Neuronal stem cell (in vitro differentiated cells): ENCODE measurements around the gene LSM14A.
"Not testable (repeated sequence)": the region's sequence is repeated elsewhere in the genome, so short reads cannot be mapped to it uniquely, and the experiment has no call there.

Experiments used
- DNase-seq: peaks from one replicate; pipeline ENCODE4 v3.0.0-alpha.2; 2013; ENCODE audit warnings: low spot score
- H2AFZ ChIP-seq: one replicate; pipeline ENCODE4 v1.6.1; 2013; ENCODE audit warnings: mild to moderate bottlenecking, low read length, inconsistent platforms
- H2AK5ac ChIP-seq: 2 replicates; pipeline ENCODE4 v1.6.1; 2013; ENCODE audit warnings: low read depth, mild to moderate bottlenecking, inconsistent platforms, low read length, moderate library complexity, mixed read lengths
- H2BK120ac ChIP-seq: 2 replicates; pipeline ENCODE4 v1.6.1; 2013; ENCODE audit warnings: low read depth, mild to moderate bottlenecking, inconsistent platforms, low read length, moderate library complexity, mixed read lengths
- H2BK12ac ChIP-seq: one replicate; pipeline ENCODE4 v1.6.1; 2013; ENCODE audit warnings: low read length, inconsistent platforms
- H2BK15ac ChIP-seq: 2 replicates; pipeline ENCODE4 v1.6.1; 2013; ENCODE audit warnings: mild to moderate bottlenecking, low read length, inconsistent platforms, mixed read lengths
- H2BK5ac ChIP-seq: one replicate; pipeline ENCODE4 v1.6.1; 2013; ENCODE audit warnings: inconsistent platforms, mild to moderate bottlenecking, low read length, moderate library complexity
- H3K14ac ChIP-seq: one replicate; pipeline ENCODE4 v1.6.1; 2013; ENCODE audit warnings: low read length, inconsistent platforms
- H3K18ac ChIP-seq: 2 replicates; pipeline ENCODE4 v1.6.1; 2013; ENCODE audit warnings: low read length, inconsistent platforms
- H3K23ac ChIP-seq: 2 replicates; pipeline ENCODE4 v1.6.1; 2013; ENCODE audit warnings: low read depth, mild to moderate bottlenecking, mixed read lengths, low read length, inconsistent platforms; ENCODE audit not compliant: poor library complexity
- H3K27ac ChIP-seq: replicated peaks from 3 replicates; pipeline ENCODE4 v1.5.1; 2013; ENCODE audit warnings: low read length, inconsistent platforms
- H3K27me3 ChIP-seq, 3 experiments: 2 replicates each; pipeline ENCODE4 v1.6.1; 2013; ENCODE audit warnings: low read length in 3 of 3, mild to moderate bottlenecking in 2 of 3, inconsistent platforms in 1 of 3, low read depth in 1 of 3, mixed read lengths in 1 of 3, moderate library complexity in 1 of 3; ENCODE audit not compliant: control insufficient read depth in 3 of 3, insufficient read depth in 3 of 3
- H3K36me3 ChIP-seq, 2 donors: replicated peaks in 1 of 2; 2 replicates each; pipeline ENCODE4 v1.6.1; 2013; ENCODE audit warnings: low read length in 2 of 2; ENCODE audit not compliant: control insufficient read depth in 2 of 2, insufficient read depth in 2 of 2
- H3K4ac ChIP-seq: 2 replicates; pipeline ENCODE4 v1.6.1; 2013; ENCODE audit warnings: inconsistent platforms, mild to moderate bottlenecking, low read length, moderate library complexity
- H3K4me1 ChIP-seq, 2 donors: 1 replicate in 1 of 2; 2 replicates in 1 of 2; pipeline ENCODE4 v1.6.1; 2013; ENCODE audit warnings: low read length in 2 of 2, low read depth in 1 of 2; ENCODE audit not compliant: control insufficient read depth in 2 of 2, insufficient read depth in 1 of 2
- H3K4me2 ChIP-seq: one replicate; pipeline ENCODE4 v1.6.1; 2013; ENCODE audit warnings: mild to moderate bottlenecking, low read length, inconsistent platforms; ENCODE audit not compliant: insufficient read depth, poor library complexity, severe bottlenecking
- H3K4me3 ChIP-seq, 2 donors: 2 replicates each; pipeline ENCODE4 v1.5.1; 2013; ENCODE audit warnings: low read length in 2 of 2, mild to moderate bottlenecking in 2 of 2, inconsistent platforms in 1 of 2, moderate library complexity in 1 of 2
- H3K79me1 ChIP-seq: one replicate; pipeline ENCODE4 v1.6.1; 2013; ENCODE audit warnings: low read depth, mild to moderate bottlenecking, inconsistent platforms, low read length, moderate library complexity
- H3K9ac ChIP-seq: one replicate; pipeline ENCODE4 v1.6.1; 2013; ENCODE audit warnings: mild to moderate bottlenecking, low read depth, low read length, inconsistent platforms; ENCODE audit not compliant: poor library complexity
- H3K9me3 ChIP-seq, 2 donors: replicated peaks in 1 of 2; 2 replicates each; pipeline versions ENCODE3 to v1.6.1; 2013; ENCODE audit warnings: low read length in 2 of 2, mild to moderate bottlenecking in 2 of 2, inconsistent platforms in 1 of 2, low read depth in 1 of 2, mixed read lengths in 1 of 2, moderate library complexity in 1 of 2; ENCODE audit not compliant: control insufficient read depth in 2 of 2, insufficient read depth in 1 of 2
- H4K8ac ChIP-seq: one replicate; pipeline ENCODE4 v1.6.1; 2013; ENCODE audit warnings: low read depth, mild to moderate bottlenecking, inconsistent platforms, low read length, moderate library complexity
- H4K91ac ChIP-seq: one replicate; pipeline ENCODE4 v1.6.1; 2013; ENCODE audit warnings: low read length, low read depth, mild to moderate bottlenecking, inconsistent platforms; ENCODE audit not compliant: poor library complexity
- WGBS, 2 donors: extraction: QIAGEN DNeasy Blood & Tissue Kit; methylation state at CpG; one replicate each; pipeline ENCODE4 v1.1.7; 2013; ENCODE audit warnings: missing lambda C conversion rate in 2 of 2, mixed read lengths in 1 of 2; ENCODE audit not compliant: insufficient read length in 2 of 2, insufficient replicate concordance in 1 of 2; ENCODE audit errors: extremely low coverage in 2 of 2; 5-methylcytosine and 5-hydroxymethylcytosine counted together

LSM14A gene

DNA sequence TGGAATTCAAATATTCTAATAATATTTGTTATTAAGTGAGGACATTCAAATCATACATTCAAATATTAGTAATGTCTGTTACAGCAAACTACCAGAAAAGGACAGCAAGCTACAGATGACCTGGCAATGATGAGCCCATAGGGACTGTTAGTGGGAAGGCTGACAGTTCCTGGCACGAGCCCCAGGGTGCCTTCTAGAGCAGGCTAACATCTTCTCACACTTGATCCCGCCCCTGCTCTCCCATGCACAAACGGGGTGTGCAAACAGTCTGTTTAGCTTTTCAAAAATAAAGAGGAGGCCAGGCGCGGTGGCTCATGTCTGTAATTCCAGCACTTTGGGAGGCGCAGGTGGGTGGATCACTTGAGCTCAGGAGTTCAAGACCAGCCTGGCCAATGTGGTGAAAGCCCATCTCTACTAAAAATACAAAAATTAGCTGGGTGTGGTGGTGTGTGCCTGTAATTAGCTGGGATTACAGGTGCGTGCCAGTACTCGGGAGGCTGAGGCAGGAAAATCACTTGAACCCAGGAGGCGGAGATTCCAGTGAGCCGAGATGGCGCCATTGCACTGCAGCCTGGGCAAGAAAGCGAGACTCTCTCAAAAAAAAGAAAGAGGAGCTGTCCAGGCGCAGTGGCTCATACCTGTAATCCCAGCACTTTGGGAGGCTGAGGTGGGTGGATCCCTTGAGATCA lies 72.5 kb downstream of the LSM14A start:
- no peak overlapping the region for H2BK12ac ChIP-seq
- no peak overlapping the region for H2BK5ac ChIP-seq
- H2AFZ ChIP-seq: no peak overlapping the region
- H2BK15ac ChIP-seq: no peak overlapping the region
- no peak for DNase-seq
- no peak overlapping the region for H4K91ac ChIP-seq
- no peak overlapping the region for H3K4ac ChIP-seq
- no peak overlapping the region for H3K14ac ChIP-seq
- peaks cover 0 to 2% of the 10 kb centered on the region in 2 donors for H3K36me3 ChIP-seq
- no peak overlapping the region for H3K4me3 ChIP-seq
- no peak overlapping the region for H3K18ac ChIP-seq
- peaks cover 0 to 3% of the 10 kb centered on the region in 2 donors for H3K4me1 ChIP-seq
- no peak overlapping the region for H4K8ac ChIP-seq
- WGBS, 2 donors: no CpG with 5 or more reads among the region's 13 CpGs
- H3K27ac ChIP-seq: no peak overlapping the region
- H3K9me3 ChIP-seq: no peaks in the 10 kb centered on the region
- no peaks in the 10 kb centered on the region for H3K27me3 ChIP-seq
- no peak overlapping the region for H3K4me2 ChIP-seq
- no peak overlapping the region for H3K23ac ChIP-seq
- no peak overlapping the region for H2BK120ac ChIP-seq
- H3K79me1 ChIP-seq: no peaks in the 10 kb centered on the region
- H2AK5ac ChIP-seq: no peak overlapping the region
- H3K9ac ChIP-seq: no peak overlapping the region

- no peak overlapping the region for H3K27ac ChIP-seq
Measured at GRCh38 chr19:34246340-34246739, 74.0 kb downstream of the LSM14A start.

GRCh38 chr19:34248941-34249340 lies 76.6 kb downstream of the LSM14A start:
- no CpG with 5 or more reads among the region's 4 CpGs for WGBS, 2 donors
- H3K4me3 ChIP-seq: no peak overlapping the region
- no peak overlapping the region for H3K18ac ChIP-seq

More at GRCh38 chr19:34246340-34246739, 74.0 kb downstream of the LSM14A start:
- H3K4me1 ChIP-seq: peaks cover 0 to 3% of the 10 kb centered on the region in 2 donors
- no peaks in the 10 kb centered on the region for H3K27me3 ChIP-seq
- no peak for DNase-seq
- peaks cover 0 to 2% of the 10 kb centered on the region in 2 donors for H3K36me3 ChIP-seq
- H3K4ac ChIP-seq: no peak overlapping the region
- no peak overlapping the region for H3K18ac ChIP-seq
- no peak overlapping the region for H4K8ac ChIP-seq
- H3K79me1 ChIP-seq: no peaks in the 10 kb centered on the region
- no peak overlapping the region for H2BK15ac ChIP-seq
- no peak overlapping the region for H3K4me3 ChIP-seq
- no CpG with 5 or more reads among the region's 4 CpGs for WGBS, 2 donors
- no peak overlapping the region for H3K4me2 ChIP-seq
- H2AFZ ChIP-seq: no peak overlapping the region
- no peak overlapping the region for H3K14ac ChIP-seq
- no peak overlapping the region for H2AK5ac ChIP-seq
- H2BK12ac ChIP-seq: no peak overlapping the region
- no peak overlapping the region for H3K23ac ChIP-seq
- no peak overlapping the region for H3K9ac ChIP-seq
- no peak overlapping the region for H2BK120ac ChIP-seq
- no peaks in the 10 kb centered on the region for H3K9me3 ChIP-seq
- no peak overlapping the region for H2BK5ac ChIP-seq
- no peak overlapping the region for H4K91ac ChIP-seq

GRCh38 chr19:34253167-34253566 lies 80.9 kb downstream of the LSM14A start:
- DNase-seq, H3K9me3 ChIP-seq, H2BK12ac ChIP-seq, H3K4me2 ChIP-seq, H3K9ac ChIP-seq, H4K91ac ChIP-seq, H3K23ac ChIP-seq, H3K4me3 ChIP-seq, H2AK5ac ChIP-seq, H2BK120ac ChIP-seq, H3K4me1 ChIP-seq, H3K18ac ChIP-seq, H3K27me3 ChIP-seq, H3K36me3 ChIP-seq, H2BK5ac ChIP-seq, H3K79me1 ChIP-seq, H3K4ac ChIP-seq, H3K27ac ChIP-seq, H2BK15ac ChIP-seq, H4K8ac ChIP-seq, H3K14ac ChIP-seq, H2AFZ ChIP-seq: not testable (repeated sequence)
- no CpG with 5 or more reads among the region's 14 CpGs for WGBS, 2 donors

More at GRCh38 chr19:34248941-34249340, 76.6 kb downstream of the LSM14A start:
- peaks cover 0 to 3% of the 10 kb centered on the region in 2 donors for H3K4me1 ChIP-seq
- no peaks in the 10 kb centered on the region for H3K79me1 ChIP-seq
- DNase-seq: no peak
- no peak overlapping the region for H4K8ac ChIP-seq
- H3K36me3 ChIP-seq: no peaks in the 10 kb centered on the region
- no peak overlapping the region for H2BK12ac ChIP-seq
- no peak overlapping the region for H3K4me2 ChIP-seq
- no peak overlapping the region for H3K9ac ChIP-seq
- H2AFZ ChIP-seq: no peak overlapping the region
- no peaks in the 10 kb centered on the region for H3K27me3 ChIP-seq
- no peaks in the 10 kb centered on the region for H3K9me3 ChIP-seq
- H3K14ac ChIP-seq: no peak overlapping the region
- no peak overlapping the region for H2BK15ac ChIP-seq
- H4K91ac ChIP-seq: no peak overlapping the region
- H2BK5ac ChIP-seq: no peak overlapping the region
- H3K23ac ChIP-seq: no peak overlapping the region
- no peak overlapping the region for H3K4ac ChIP-seq
- H2BK120ac ChIP-seq: no peak overlapping the region
- no peak overlapping the region for H3K27ac ChIP-seq
- no peak overlapping the region for H2AK5ac ChIP-seq
